OCI-LY1 (cell line): Measurements from ENCODE around the gene ABCC9.

Experiments
- EZH2 ChIP-seq: fragments of 200-600 bp; sonication (generic), shearing (Covaris generic); IDR thresholded peaks from 2 replicates; pipeline ENCODE4 v1.8.0; 2017; ENCODE audit warnings: borderline replicate concordance, mixed run types, mild to moderate bottlenecking, antibody characterized with exemption, low read length, moderate library complexity, mixed read lengths
- TF ChIP-seq, protein P1 (sequence below): fragments of 200-600 bp; sonication (generic), shearing (Covaris generic); IDR thresholded peaks from 2 replicates; pipeline ENCODE4 v1.5.1; 2017; ENCODE audit warnings: mild to moderate bottlenecking, antibody characterized with exemption, low read length, moderate library complexity, mixed read lengths

DNA sequence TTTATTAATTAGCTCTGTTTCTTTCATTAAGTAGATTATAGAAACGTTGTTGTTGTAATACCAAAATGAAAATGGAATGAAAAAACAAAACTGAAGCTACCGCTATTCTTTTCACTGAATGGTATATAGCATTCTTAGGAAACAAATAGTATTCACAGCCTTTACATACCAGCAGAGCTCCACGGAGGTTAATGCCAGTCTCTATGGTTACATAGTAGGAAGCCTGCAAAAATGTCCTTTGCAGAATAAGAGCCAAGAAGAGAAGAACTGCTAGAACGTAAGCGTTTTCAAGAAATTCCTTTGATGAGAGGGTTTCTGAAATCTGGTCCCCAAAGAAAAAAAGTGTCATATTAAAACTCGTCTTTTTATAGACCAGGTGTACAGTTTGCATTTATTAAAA lies 30.6 kb downstream of the ABCC9 start:
- TF ChIP-seq, protein P1, sequence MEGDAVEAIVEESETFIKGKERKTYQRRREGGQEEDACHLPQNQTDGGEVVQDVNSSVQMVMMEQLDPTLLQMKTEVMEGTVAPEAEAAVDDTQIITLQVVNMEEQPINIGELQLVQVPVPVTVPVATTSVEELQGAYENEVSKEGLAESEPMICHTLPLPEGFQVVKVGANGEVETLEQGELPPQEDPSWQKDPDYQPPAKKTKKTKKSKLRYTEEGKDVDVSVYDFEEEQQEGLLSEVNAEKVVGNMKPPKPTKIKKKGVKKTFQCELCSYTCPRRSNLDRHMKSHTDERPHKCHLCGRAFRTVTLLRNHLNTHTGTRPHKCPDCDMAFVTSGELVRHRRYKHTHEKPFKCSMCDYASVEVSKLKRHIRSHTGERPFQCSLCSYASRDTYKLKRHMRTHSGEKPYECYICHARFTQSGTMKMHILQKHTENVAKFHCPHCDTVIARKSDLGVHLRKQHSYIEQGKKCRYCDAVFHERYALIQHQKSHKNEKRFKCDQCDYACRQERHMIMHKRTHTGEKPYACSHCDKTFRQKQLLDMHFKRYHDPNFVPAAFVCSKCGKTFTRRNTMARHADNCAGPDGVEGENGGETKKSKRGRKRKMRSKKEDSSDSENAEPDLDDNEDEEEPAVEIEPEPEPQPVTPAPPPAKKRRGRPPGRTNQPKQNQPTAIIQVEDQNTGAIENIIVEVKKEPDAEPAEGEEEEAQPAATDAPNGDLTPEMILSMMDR = no peak
- TF ChIP-seq EZH2 = no peak
